ENCODE measurements around the gene SREBF1.

Gene SREBF1

DNA sequence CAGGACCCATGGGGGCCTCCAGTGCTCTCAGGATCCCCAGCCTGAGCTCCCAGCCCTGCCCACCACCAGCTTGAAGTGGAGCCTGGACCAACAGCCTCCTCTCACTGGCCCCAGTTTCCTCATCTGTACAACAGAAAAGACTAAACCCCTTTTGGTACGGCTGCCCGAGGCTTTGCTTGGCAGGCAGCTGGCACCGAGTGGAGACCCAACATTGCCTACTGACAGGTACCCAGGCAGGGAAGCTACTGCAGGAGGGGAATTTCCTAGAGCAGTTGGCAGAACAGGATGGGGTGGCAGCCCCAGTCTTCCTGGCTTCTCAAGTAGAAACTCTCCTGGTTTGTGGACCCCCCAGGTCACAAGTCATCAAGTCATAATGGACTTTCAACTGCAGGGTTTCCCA is 14.2 kb downstream of the SREBF1 start:
- DNase-seq = no peak

DNA sequence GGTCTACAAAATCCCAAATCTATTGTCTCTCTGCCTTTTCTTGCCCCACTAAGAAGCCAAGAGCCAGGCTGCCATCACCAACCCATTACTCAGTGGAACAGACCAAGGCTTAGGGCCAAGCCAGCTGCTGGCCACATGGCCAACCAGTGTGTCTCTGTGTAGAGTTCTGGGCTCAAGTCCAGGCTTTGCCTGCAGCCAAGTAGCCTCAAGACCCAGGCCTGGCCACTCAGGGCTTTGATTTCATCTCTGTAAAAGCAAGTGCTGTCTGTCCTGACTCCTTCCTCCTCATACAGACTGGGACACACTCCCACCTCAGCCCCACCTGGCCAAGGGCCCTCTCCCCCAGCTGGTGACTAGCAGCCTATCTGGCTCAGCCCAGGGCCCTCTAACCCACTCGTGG is 14.6 kb downstream of the SREBF1 start:
- no peak for DNase-seq

DNA sequence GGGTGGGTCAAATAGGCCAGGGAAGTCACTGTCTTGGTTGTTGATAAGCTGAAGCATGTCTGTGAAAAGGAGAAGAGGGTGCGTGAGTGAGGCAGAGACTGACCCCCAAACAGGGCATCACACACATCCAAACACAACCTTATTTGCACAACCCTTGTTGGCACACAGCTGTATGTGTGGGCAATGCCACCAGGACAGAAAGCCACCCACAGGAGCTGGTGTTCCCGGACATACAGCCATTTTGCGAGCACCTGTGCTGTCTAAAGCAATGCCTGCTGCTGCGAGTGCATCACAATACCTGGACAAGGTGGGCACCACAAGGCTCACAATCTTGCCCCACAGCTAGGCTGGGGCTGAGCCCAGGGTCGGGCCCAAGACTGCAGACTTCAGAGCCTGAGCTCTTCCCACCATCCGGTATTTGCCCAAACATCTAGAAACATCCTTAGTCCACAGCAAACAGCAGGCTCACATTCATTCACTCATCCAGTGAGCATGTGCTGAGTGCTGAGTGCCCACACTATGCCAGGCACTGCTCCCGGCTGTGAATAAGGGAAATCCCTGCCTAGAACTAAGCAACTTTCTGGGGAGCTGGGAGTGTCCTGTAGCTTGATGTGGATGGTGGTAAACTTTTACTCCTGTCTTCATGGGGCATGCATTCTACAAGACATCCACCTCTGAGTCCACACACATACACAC is 16.2 kb downstream of the SREBF1 start:
- no peak for DNase-seq

DNA sequence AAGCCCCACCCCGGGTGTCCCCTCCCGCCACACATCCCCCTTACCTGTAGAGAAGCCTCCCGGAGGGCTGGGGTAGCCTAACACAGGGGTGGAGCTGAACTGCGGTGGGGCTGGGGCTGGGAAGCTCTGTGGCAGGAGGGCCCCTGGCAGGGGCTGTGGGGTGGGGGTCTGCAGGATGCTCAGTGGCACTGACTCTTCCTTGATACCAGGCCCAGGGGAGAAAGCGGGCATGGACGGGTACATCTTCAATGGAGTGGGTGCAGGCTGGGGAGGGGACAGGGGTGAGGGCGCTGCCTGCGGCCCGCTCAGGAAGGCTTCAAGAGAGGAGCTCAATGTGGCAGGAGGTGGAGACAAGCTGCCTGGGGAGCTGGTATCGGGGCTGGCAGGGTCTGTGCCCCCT is 16.7 kb downstream of the SREBF1 start:
- no peak for DNase-seq

DNA sequence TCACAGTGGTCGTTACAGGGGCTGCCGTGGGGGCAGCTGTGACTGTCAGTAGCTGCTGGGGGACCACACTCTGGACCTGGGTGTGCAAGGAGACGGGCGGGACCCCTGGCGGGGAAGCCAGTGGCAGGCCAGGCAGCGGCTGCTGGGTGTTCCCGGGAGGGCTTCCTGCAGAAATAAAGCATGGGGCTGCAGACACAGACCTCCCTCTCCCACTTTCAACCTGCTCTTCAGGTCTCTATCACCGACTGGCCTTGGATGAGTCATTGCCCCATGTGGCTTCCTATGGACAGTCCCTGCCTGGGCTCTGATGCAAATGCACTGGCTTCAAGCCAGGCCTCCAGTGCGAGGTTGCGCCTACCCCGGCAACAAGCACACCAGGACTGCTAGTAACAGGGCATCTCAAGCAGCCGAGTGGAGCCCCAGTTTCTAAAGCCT is 17.2 kb downstream of the SREBF1 start:
- DNase-seq = peak; percentile 83

DNA sequence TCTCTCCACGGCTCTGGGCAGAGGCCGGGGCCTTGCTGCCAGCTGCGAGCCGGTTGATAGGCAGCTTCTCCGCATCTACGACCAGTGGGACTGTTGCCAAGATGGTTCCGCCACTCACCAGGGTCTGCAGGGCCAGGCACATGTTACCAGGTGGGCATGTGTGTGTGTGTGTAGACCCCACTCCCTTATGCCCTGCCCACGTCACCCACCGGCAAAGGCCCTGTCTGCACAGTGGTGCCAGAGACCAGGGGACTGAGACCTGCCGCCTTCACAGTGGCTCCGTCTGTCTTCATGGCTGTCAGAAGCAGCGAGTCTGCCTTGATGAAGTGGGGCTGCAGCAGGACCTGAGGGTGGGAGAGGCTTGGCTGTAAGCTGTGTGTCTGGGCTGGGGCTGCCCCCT is 17.7 kb downstream of the SREBF1 start:
- DNase-seq = no peak

DNA sequence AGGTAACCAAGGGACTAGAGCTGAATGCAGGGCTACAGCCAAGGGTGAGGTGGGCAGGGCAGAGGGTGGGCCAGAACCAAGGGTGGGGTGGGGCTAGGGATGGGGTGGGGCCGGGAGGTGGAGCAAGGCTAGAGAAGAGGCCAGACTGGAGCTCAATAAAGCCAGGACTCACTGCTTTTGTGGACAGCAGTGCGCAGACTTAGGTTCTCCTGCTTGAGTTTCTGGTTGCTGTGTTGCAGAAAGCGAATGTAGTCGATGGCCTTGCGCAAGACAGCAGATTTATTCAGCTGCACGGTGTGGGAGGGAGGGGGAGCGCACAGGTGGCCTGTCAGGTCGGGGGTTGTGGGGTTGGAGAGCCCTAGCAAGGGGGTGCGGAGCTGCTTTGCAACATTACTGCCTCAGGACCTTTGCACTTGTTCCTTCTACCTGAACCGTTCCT is 18.7 kb downstream of the SREBF1 start:
- DNase-seq = no peak

DNA sequence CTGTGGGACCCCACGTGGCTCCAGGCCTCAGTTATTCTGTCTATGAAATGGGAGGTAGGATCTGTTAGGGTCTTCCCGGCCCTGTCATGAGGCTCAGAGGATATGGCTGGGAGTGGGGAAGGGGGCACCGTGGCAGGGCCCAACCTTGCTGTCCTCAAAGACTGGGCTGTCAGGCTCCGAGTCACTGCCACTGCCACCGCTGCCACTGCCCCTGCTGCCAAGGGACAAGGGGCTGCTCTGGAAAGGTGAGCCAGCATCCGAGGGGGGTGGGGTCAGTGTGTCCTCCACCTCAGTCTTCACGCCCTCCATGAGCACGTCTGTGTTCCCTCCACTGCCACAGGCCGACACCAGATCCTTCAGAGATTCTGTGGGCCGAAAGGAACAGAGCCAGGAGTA is 19.2 kb downstream of the SREBF1 start:
- no peak for DNase-seq

DNA sequence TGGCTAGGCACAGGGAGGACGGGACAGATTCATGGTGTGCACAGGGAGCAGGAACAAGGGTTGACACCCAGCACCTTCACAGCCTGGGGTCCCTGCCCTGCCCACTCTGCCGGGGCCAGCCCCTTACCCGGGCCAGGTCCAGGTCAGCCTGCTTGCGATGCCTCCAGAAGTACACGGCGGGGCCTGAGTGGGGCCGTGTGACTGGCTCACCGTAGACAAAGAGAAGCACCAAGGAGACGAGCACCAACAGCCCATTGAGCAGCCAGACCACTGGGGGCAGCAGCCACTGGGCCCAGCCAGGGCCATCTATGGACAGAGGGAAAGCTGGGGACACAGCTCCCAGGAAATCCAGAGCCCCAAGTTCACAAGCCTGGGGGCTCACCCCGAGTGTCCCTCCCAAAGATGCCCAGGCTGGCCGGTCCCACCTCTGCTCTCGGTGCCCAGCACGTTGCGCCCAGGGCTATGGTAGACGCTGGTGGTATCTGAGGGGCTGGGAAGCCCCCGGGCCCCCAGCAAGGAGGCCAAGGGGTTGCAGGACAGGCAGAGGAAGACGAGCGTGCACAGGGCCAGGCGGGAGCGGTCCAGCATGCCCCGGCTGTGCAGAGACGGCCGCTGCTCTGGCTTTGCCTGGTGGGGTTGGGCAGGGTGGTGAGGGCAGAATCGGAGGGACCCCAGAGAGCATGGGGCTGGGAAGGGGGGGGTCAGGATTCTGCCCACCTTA is 19.8 kb downstream of the SREBF1 start:
- DNase-seq = no peak

DNA sequence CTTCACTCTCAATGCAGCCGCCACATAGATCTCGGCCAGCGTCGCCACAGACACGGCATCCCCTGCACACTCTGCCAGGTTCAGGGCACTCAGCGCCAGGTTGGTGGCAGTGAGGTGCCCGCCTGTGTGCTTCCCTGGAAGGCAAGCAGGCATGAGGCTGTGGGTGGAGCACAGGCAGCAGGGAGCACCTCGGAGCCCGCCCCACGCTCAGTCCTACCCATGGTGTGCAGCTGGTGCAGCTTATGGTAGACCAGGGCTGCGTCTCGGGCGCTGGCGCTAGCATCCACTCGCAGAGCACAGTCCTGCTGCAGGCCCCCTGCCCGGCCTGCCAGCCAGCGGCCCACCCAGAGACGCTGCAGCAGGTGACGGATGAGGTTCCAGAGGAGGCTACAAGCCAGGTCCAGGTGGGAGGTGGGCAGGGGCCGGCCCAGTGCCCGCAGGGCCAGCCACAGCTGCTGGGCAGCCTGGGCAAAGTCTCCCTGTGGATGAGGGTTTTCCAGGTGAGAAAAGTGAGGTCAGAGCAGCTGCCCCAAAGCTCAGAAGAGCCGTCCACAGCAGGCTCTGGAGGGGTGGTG is 20.5 kb downstream of the SREBF1 start:
- no peak for DNase-seq

DNA sequence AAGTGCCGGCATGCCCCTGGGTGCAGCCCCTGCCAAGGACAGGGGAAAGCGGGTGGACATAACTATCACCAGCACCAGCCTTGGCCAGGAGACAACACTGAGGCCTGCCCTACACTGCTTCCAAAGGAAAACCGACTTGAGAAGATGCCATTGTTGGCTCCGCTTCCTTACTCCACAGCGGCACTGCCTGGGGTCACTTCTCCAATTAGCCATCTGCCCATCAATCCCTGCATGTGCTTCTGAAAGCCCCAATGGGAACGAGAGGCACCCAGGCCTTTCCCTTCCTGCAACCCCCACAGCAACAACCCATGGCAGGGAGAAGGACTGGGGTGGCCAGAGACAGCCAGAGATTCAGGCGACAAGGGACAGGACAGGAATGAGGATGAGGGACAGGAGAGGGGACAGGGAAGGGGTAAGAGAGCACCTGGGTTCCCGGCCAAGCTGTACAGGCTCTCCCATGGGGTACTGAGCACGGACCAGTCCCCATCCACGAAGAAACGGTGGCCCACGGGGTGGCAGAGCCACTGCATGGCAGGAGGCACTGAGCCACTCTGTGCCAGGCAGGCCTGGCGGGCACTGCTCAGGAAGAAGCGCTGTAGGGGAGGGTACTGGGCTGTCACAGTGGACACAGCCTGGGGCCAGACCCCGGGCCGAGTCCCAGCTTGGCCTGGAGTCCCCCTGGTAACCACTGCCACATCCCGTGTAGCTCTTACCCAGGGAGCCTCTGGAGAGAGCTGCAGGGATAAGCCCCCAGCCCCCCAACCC is 21.2 kb downstream of the SREBF1 start:
- no peak for DNase-seq

DNA sequence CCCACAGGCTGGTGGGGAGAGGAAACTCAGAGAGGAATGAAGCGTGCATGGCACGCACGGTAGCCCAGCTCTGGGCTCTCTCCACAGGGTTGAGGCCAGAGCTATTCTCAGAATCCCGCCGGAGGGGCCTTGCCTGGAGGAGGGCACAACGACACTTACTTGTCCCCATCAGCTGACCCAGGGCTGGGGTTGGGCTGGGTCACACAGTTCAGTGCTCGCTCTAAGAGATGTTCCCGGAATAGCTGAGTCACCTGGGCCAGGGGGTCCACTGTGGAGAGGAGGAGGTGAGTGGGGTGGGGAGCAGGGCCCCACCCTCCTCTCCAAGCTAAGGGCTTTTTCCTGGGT is 21.8 kb downstream of the SREBF1 start:
- DNase-seq = no peak

DNA sequence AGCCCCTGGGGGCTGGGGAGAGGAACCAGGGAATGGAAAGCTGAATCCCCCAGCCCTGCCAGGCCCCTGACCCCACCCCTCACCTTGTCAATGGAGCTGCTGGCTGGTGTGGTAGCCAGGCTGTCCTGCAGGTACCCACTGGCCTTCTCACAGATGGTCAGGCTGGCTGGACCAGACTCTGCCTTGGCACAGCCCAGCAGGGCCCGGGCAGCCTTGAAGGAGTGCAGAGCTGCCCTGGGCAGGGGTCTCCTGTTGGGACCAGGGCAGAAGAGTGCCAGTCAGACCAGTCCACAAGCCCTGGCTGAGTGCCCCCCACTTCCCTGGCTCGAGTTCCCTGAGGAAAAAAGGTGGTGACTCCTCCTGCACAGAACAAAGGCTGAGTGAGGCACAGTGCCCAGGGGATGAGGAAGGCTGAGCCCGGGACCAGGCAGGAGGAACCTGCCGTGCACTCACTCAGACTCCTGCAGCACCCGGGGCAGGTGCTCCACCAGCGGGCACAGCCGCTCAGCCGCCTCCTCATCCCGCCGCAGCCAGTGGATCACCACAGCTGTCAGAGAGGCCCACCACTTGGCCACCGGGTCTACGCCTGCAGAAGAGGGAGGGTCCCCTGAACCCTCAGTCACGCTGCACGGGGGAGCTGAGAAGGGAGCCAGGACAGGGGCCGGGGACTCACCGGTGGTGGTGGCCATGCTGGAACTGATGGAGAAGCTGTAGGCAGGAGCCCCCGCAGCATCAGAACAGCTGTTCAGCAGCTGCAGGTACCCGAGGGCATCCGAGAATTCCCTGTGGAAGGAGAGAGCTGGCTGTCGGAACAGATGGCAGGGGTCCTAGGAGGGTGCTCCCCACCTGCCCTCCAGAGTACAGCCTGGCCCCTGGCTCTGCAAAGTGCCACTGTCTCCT is 22.4 kb downstream of the SREBF1 start:
- DNase-seq = no peak

DNA sequence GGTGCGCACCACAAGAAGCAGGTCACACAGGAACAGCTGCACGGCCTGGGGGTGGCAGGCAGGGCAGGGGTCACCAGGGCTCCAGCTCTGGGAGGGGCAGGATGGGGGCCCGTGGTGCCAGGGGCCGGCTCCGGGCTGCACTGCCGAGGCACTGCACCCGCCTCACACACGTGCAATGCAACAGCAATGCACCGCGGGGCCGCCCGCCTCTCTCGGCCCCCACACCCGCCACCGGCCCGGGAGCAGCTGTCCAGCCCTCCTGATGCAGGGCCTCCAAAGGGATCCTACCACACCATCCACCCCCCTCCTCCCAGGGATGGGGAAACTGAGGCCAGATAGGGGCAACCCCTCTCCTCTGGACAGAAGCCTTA is 23.1 kb downstream of the SREBF1 start:
- DNase-seq = no peak

DNA sequence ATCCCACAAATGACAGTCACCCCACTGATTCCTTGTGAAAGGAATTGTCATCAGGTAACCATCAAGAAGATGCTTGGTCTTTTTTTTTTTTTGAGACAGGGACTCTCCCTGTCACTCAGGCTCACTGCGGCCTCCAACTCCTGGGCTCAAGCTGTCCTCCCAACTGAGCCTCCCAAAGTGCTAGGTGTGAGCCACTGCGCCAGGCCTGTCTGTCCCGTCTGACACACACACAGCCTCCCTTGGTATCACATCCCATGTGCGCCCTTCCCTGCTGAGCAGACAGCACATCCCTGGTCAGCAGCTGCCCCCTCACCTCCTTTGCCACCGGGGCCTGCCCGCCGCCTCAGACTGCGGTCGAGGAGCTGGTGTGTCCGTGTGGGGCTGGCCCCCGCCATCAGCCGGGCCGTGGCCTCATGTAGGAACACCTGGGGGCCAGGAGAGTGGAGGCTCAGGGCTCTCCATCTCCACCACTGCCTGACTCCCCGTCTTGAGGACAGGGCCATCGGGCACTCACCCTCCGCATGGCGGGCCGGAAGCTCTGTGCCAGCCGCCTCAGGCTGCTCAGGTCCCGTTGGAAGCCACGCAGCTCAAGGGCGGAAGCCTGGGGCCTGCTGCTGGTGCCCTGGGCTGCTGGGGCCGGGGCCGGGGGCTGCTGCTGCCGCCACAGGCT is 23.6 kb downstream of the SREBF1 start:
- no peak for DNase-seq

DNA sequence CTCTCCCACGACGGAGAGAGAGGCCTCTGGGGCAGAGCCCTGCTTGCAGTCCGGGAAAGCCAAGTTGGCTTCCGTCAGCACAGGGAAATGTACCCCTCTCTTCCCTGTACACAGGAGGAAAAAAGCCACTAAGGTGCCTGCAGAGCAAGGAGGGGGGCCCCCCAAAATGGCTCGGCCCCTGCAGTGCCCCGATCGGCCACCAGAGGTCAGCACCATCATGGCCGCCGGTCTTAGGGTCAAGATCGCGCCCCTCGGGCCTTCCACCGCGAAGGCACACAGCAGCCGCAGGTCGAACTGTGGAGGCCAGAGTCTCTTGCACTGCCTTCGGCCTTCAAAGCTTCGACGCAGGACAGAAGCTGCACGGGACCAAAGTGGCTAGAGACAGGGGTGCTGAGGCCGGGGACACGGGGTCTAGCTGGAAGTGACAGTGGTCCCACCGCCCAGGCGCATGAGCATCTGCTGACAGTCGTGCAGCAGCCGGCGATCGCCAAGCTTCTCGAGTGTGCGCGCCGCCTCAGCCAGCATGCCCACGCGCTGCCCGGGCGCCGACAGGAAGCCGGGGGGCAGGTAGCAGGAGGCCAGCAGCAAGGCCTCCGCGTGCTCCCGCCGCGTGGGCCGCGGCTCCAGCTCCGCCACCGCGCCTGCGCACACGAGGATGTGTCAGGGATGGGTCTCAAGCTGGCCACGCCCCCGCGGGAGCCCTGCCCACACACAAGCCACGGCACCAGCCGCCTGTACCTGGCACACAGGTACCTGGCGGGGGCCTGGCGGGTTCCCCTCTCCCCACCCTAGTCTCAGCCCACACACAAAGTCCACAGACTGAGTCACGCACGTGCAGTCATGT is 24.4 kb downstream of the SREBF1 start:
- DNase-seq = peak; percentile 55

DNA sequence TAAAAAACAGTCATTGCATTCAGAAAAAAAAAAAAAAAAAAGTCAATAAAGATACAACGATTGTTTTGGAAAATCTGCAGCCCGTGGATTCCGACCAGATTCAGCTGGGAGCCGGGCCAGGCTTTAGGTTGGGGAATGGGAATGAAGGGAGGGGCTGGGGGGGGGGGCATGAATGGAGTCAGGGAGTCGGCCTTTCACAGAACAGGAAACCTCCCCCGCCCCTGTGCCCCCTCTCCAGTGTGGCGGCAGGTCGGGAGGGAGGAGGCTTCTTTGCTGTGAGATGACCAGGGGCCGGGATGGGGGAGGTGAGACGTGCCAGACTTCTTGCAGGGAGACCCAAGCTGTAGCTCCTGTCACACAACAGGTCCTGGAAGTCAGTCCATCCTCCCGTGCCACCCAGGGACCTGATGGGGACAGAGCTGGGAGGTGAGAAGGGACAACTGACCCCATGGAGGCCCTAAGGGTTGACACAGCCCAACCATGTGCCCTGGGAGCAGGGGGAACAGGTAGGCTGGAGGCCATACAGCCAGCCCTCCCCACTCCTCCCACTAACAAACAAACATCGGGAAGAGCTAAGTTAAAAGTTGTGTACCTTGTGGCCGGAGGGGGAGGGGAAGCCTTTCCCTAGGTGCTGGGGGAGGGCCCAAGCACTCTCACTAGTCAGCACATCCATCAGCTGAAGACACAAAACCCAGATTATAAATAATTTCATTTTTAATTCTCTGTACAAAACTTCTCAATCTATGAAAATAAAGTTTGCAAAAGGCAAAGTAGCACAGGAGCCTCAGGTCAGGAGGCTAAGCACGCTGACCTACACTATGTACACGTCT is 25.2 kb downstream of the SREBF1 start:
- no peak for DNase-seq

DNA sequence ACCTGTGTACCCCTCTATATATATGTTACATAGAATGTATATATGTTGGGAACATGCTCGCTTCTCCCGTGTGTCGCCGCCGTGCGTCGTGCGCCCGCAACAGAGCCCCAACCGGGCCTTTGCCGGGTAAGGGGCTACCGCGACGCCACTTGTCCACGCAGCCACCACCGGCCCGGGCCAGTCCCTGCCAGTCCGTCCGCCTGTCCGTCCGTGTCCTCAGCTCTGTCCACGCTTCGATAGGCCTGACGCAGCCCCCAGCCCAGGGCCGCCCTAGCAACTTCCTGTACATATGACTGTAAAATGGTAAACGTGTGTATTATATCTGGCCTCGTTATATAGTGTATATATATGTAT is 25.9 kb downstream of the SREBF1 start:
- DNase-seq = no peak

DNA sequence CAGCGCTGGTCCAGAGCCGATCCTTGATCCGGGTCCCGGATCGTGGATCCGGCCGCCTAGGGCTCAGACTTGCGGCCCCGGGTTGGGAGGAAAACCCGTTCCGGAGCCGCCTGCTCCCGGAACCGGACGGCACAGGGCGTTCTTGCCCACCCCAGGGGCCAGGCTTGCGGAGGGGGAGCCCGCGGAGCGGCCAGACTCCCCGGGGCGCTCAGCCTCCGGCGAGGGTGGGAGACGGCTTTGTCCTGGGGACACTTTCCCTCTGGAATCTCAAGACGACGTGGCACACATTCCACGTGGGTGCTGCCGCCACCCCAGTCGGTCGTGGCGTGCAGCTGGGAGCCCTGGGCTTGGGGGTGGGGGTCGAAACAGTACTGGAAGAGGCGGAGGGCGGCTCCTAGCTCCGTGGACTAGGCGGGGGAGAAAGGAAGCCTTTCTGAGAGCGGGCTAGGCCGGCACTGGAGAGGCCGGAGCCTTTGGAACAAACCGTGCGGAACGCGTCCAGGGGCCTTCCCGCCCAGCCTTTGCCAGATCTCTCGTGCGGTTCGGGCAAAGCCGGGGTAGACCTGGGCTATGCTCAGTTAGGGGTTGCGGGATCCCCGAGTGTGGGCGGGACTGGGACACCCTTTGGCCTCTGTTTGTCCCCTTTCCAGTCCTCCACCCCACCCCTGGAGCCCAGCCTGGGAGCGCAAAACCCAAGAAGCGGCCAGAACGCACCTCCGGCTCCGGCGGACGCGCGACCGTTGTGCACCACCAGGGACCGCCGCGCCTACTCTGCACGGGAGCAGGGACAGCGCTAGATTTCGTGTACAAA is 26.5 kb downstream of the SREBF1 start:
- DNase-seq = no peak
